SU-DHL-6 (cell line): ENCODE measurements around the gene TRAF2.

Experiments
- EZH2phosphoT487 ChIP-seq: fragments of 200-600 bp; sonication (generic), shearing (Covaris generic); conservative IDR thresholded peaks from 2 replicates; pipeline ENCODE4 v1.6.1; 2018; ENCODE audit warnings: mild to moderate bottlenecking, antibody characterized with exemption, low read length, moderate library complexity, mixed read lengths
- TF ChIP-seq, protein P1 (sequence below): fragments of 200-600 bp; sonication (generic); IDR thresholded peaks from one replicate; pipeline ENCODE4 v1.5.1; 2017; ENCODE audit warnings: antibody characterized with exemption, mild to moderate bottlenecking, low read length, moderate library complexity; ENCODE audit not compliant: insufficient read depth, poor library complexity, severe bottlenecking

DNA sequence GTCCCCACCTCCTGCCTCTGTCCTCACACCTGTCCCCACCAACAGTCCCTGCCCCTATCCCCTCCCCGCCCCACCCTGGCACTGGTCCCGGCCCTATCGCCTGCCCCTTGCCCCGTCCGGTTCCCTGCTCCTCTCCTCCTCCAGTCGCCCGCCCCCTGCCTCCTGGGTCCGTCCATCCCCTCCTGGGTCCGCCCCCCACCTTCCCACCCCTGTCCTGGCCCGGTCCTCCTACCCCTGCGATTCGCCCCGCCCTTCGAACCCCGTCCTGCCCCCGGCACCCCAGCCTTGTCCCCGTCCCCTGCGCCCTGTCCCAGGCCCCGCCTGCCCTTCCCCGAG, 20.6 kb upstream of the TRAF2 start:
- TF ChIP-seq, protein P1, sequence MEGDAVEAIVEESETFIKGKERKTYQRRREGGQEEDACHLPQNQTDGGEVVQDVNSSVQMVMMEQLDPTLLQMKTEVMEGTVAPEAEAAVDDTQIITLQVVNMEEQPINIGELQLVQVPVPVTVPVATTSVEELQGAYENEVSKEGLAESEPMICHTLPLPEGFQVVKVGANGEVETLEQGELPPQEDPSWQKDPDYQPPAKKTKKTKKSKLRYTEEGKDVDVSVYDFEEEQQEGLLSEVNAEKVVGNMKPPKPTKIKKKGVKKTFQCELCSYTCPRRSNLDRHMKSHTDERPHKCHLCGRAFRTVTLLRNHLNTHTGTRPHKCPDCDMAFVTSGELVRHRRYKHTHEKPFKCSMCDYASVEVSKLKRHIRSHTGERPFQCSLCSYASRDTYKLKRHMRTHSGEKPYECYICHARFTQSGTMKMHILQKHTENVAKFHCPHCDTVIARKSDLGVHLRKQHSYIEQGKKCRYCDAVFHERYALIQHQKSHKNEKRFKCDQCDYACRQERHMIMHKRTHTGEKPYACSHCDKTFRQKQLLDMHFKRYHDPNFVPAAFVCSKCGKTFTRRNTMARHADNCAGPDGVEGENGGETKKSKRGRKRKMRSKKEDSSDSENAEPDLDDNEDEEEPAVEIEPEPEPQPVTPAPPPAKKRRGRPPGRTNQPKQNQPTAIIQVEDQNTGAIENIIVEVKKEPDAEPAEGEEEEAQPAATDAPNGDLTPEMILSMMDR: no peak
- TF ChIP-seq EZH2phosphoT487: no peak
